K562 (cell line): ENCODE results near the gene SLC49A4. TPM values are rescaled to one million over a fixed set of nuclear protein-coding genes. Genes with fewer than 3 reads are reported as not detected.

Experiments
- ATF1 ChIP-seq, 2 experiments: fragments of 450-650 bp in 1 of 2; IDR thresholded peaks; 2 replicates each; pipeline ENCODE4 v1.6.1; 2016; ENCODE audit warnings: missing compliant biosample characterization in 1 of 2, missing genetic modification characterization in 1 of 2
- BRF1 ChIP-seq: IDR thresholded peaks from 3 replicates; pipeline ENCODE4 v1.6.1; 2011; ENCODE audit warnings: borderline replicate concordance, mild to moderate bottlenecking; ENCODE audit not compliant: insufficient read length; ENCODE audit errors: extremely low read depth
- FOXJ2 ChIP-seq: fragments of 200-800 bp; sonication (Bioruptor generic); IDR thresholded peaks from 2 replicates; pipeline ENCODE4 v1.6.1; 2016; ENCODE audit warnings: missing genetic modification characterization, missing compliant biosample characterization
- HDAC8 ChIP-seq: fragments of 450-650 bp; IDR thresholded peaks from 2 replicates; pipeline ENCODE4 v1.6.1; 2016; ENCODE audit warnings: mild to moderate bottlenecking, missing genetic modification characterization, moderate library complexity, missing compliant biosample characterization
- LARP7 ChIP-seq: fragments of 450-650 bp; IDR thresholded peaks from 2 replicates; pipeline ENCODE4 v1.6.1; 2016
- MGA ChIP-seq: fragments of 450-650 bp; IDR thresholded peaks from 2 replicates; pipeline ENCODE4 v1.6.1; 2016; ENCODE audit warnings: mild to moderate bottlenecking, moderate library complexity
- NRF1 ChIP-seq, 2 experiments: fragments of 450-650 bp; IDR thresholded peaks in 1 of 2; conservative IDR thresholded peaks in 1 of 2; 2 replicates each; pipeline ENCODE4 v1.6.1; 2014; ENCODE audit warnings: mild to moderate bottlenecking in 2 of 2
- PHF8 ChIP-seq: fragments of 200-600 bp; sonication (generic); IDR thresholded peaks from 2 replicates; pipeline ENCODE4 v1.6.1; 2012; ENCODE audit warnings: mixed run types, mild to moderate bottlenecking, inconsistent platforms, low read length, moderate library complexity, borderline replicate concordance
- PRPF4 ChIP-seq: fragments of 200-400 bp; formaldehyde crosslinking; IDR thresholded peaks from one replicate; pipeline ENCODE4 v1.6.1; 2017; ENCODE audit warnings: low read length, low read depth, mild to moderate bottlenecking; ENCODE audit not compliant: insufficient read depth, poor library complexity, severe bottlenecking
- SAP30 ChIP-seq: fragments of 200-600 bp; sonication (generic); IDR thresholded peaks from 2 replicates; pipeline ENCODE4 v1.6.1; 2012; ENCODE audit warnings: borderline replicate concordance, low read depth, mild to moderate bottlenecking, moderate library complexity, low read length, control low read depth, inconsistent platforms; ENCODE audit not compliant: insufficient read depth, poor library complexity, severe bottlenecking
- VEZF1 ChIP-seq: fragments of 200-800 bp; sonication (Bioruptor generic); IDR thresholded peaks from 2 replicates; pipeline ENCODE4 v1.6.1; 2017; ENCODE audit warnings: missing genetic modification characterization, missing compliant biosample characterization
- ZFX ChIP-seq: sonication (generic); formaldehyde crosslinking; IDR thresholded peaks from 2 replicates; pipeline ENCODE4 v1.8.0; 2022; ENCODE audit warnings: mild to moderate bottlenecking, missing genetic modification reagents, moderate library complexity
- ZNF184 ChIP-seq: sonication (generic); formaldehyde crosslinking; IDR thresholded peaks from 2 replicates; pipeline ENCODE4 v1.5.0; 2020; ENCODE audit warnings: missing genetic modification reagents
- polyA plus RNA-seq, 8 experiments: library from polyadenylated mRNA; depleted of rRNA in 4 of 8; stranded (reverse) in 5 of 8; unstranded in 3 of 8; fragments of >200 nt; fragmentation: Nextera tagmentation in 2 of 8; fragmentation: Illumina TruSeq in 1 of 8; extraction: Ambion mirVana in 2 of 8; extraction: Trizol in 1 of 8; gene quantifications; 2 replicates each; pipeline versions ENCODE4 v1.2.1 to v1.2.3, GENCODE V29; 2011 to 2014; ENCODE audit warnings: inconsistent platforms in 1 of 8, missing spikeins in 1 of 8
- total RNA-seq, 7 experiments: library from RNA; depleted of rRNA in 6 of 7; stranded (reverse); fragments of >200 nt in 6 of 7; fragmentation: Illumina TruSeq in 2 of 7; extraction: Trizol in 2 of 7; gene quantifications; 2 replicates each; pipeline versions ENCODE4 v1.2.1 to v1.2.3, GENCODE V29; 2011 to 2021; ENCODE audit warnings: low replicate concordance in 1 of 7

The SLC49A4 gene
- total and polyA plus RNA-seq, 9 of the 15 experiments (the other 6 are each of a cell fraction or from before 2014, with no cell fraction given) = 0.15 to 1.3 (median 0.83) TPM

- TF ChIP-seq MGA (0 out of 2 replicates have a peak, but pooled peaks have one; percentile 41), ATF1 (CRISPR knock-in tag; IDR thresholded peaks at IDR 0.05) (no peak), ATF1 (tag; IDR thresholded peaks at IDR 0.05) (peak; percentile 46), VEZF1 (CRISPR knock-in tag) (peak; percentile 86), BRF1 (no peak), ZFX (CRISPR knock-in tag) (peak; percentile 86), FOXJ2 (tag) (no peak), SAP30 (peak; percentile 37), NRF1 (conservative IDR thresholded peaks at IDR 0.05 in 1 of 2, IDR thresholded peaks at IDR 0.05 in 1 of 2) (peak; percentile 92 to 93), ZNF184 (CRISPR knock-in tag) (no peak), LARP7 (no peak), HDAC8 (no peak), PHF8 (peak; percentile 73; the same call in 1 of the 2 replicates), PRPF4 (no peak)
These were observed at the start of gene SLC49A4 (continued) for GRCh38 chr3:122794779-122795673.
